ENCODE results near the gene IL36B.
"Not testable (repeated sequence)": the region's sequence is repeated elsewhere in the genome, so short reads cannot be mapped to it uniquely, and the experiment has no call there.

The IL36B gene

DNA sequence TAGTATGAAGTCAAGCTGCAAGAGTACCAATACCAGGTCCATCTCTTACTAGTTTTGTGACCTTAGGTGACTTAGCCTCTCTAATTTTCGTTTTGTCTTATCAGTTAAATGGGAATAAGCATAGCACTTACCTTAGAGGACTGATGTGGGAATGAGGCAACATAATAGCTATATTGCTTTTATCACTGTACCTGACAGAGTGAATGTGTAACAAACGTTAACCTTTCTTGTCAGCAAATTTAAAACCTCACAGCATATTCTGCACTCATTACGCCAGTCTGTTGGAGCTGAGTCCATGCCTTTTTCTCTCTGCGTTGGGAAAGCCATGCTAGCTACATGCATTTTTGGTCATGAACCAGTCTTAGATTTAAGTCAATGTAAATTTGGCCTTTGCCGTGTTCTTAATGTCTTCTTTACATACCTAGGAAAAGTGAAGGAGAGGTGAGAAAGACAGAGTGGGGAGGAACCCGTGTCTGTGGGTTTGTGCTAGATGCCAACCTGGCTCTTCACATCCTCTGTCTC is at the start of gene IL36B:
Gene IL36B (minus strand): TSS at position 472 of the 522 bp plus-strand sequence.
- no peak for DNase-seq

DNA sequence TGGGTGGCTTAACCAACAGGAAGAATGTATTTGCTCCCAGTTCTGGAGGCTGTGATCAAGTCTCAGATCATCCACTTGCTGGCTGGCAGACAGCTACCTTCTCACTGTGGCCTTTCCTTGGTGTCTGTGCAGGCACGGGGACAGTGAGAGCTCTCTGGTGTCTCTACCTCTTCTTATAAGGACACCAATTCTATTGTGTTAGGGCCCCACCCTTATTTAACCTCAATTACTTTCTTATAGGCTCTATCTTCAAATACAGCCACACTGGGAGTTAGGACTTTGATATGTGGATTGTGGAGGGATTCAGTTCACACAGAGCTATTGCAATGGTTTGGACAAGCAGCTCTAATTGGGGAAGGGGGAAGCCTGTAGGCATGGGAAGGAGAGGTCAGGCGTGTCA is 49.5 kb upstream of the IL36B start:
- no peak for DNase-seq

DNA sequence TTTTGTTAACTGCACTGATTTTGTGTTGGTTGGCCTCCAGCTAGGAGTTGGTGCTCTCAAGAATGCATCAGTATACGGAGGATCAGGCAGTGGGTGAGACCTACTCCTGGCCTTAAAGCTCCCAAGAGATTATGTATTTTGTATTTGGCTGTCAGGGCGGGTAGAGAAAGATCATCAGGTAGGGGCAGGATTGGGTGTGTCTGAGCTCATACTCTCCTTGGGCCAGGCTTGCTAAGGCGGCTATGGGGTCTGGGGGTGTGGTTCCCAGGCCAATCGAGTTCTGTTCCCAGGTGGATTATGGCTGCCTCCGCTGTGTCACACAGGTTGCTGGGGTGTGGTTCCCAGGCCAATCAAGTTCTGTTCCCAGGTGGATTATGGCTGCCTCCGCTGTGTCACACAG is 45.9 kb upstream of the IL36B start:
- DNase-seq: no peak

- no peak for DNase-seq
Observed at GRCh38 chr2:113098041-113098440, 45.4 kb upstream of the IL36B start.

DNA sequence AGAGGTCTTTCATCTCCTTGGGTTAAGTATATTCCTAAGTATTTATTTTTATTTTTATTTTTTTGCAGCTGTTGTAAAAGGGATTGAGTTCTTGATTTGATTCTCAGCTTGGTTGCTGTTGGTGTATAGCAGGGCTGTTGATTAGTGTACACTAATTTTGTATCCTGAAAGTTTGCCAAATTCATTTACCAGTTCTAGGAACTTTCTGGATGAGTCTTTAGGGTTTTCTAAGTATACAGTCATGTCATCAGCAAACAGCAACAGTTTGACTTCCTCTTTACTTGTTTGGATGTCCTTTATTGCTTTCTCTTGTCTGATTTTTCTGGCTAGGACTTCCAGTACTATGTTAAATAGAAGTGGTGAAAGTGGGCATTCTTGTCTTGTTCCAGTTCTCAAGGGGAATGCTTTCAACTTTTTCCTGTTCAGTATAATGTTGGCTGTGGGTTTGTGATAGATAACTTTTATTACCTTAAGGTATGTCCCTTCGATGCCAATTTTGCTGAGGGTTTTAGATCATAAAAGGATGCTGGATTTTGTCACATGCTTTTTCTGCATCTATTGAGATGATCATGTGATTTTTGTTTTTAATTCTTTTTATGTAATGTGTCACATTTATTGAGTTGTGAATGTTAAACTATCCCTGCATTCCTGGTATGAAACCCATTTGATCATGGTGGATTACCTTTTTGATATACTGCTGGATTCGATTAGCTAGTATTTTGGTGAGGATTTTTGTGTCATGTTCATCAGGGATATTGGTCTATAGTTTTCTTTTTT is 44.4 kb upstream of the IL36B start:
- DNase-seq: not testable (repeated sequence)

- DNase-seq: not testable (repeated sequence)
Observed at GRCh38 chr2:113096306-113096705, 43.6 kb upstream of the IL36B start.

DNA sequence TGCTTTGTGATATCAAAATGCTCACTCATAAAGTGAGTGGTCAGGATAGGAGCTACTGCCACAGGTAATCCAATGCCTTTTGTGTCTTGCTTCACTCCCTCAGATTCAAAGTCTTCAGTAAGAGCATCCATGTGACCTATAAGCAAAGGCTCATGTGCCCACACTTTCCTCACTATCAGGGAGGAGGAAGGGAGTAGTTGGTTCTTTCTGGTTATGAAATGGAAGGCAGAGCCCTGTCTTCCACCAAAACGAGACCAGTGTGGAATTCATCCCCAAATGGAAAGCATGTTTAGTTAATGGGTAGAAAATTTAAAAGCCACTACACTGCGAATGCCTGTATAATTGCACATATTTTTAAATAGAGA is 40.9 kb upstream of the IL36B start:
- DNase-seq: no peak

DNA sequence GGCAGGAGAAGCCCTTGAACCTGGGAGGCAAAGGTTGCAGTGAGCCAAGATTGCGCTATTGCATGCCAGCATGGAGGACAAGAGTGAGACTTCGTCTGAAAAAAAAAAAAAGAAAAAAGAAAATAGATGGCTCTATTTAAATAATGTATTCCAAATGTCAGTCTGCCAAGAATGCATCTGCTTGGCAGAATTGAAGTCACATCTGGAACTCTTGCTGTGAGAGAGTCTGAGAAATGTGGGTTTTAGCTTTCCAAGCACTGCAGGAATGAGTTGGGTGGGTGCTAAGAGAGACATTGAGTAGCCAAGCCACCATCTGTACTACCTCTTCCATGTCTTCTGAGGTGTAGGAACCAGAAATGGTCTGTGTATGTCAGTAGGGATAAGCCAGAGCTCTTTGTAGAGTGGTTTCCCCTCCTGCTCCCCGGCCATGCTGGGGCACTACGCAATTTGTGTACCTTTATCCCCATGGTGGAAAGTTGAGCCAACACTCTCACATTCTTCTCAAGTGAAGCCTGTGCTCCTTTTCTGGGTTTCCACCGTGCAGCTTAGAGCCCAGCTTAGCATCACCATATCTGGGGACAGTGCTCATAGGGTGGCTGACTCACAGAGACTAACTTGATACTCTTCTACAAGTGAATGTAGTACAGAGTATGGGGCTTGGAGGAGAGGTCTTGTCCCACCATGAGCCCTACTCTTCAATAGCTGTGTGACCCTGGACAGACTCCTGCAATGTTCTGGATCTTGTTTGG is 40.4 kb upstream of the IL36B start:
- DNase-seq: no peak

DNA sequence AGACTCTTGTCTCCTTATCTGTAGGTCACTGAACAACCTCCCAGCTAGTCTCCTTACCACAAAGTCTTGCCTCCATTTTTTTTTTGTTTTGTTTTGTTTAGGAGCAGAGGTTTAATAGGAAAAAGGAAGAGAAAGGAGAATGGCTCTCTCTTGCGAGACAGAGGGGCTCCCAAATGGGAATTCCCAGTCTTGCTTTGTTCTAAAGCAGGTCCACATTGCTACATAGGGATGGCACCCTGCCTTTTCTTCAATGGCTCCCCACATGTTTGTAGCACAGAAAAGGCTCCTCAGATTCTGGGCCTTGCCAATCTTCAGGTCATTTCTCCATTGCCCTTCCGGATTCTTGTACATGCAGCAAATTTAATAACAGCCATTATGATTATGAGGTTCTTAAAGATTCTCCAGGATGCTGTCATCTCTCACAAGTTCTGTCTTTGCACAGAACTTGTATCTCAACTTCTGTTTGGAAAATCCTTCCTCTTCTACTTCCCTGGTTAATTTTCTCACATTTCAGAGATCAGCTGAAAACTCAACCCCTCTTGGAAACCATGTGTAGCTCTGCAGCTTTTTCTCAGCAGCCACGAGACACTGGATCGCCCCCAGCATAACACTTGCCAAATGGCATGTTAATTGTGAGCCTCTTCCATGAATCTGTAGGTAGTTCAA is 38.7 kb upstream of the IL36B start:
- no peak for DNase-seq

DNA sequence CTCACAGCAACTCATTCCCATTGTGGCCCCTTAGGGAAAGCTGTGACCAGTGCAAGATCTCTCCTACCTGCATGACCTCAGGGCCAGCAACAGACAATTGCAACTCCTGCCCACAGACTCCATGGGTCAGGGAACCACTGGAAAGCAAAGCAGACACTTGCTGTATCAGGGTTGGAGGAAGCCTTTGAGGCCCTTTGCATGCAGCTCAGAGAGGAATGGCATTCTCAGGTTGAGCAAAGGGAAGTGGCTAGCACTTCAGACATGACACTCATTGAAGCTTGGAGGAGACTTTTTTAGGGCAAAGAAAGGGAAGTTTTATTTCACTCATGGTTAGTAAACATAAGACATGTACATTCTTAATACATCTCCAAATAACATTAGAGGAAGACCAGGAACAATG is 37.2 kb upstream of the IL36B start:
- DNase-seq: no peak

- DNase-seq: no peak
Observed at GRCh38 chr2:113088213-113088992, 35.7 kb upstream of the IL36B start.

DNA sequence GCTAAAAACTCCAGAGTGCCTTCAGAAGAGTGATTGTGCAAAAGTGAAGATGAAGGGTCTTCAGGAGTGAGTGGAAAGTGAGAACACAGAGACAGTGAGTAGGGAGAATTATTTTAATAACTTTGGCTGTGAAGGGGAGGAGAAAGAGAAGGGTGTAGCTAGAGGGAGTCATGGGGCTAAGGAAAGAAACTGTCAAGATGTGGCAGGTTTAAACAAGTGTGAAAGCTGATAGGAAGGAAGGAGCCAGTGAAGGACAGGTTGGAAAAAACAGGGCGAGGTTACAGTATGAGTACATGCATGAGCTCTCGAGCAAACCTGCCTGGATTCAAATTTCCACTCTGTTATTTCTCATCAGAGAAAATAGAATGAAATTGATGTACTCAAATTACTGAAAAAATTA is 32.9 kb upstream of the IL36B start:
- DNase-seq: no peak

- DNase-seq: no peak
Observed at GRCh38 chr2:113084249-113085000, 31.8 kb upstream of the IL36B start.

GRCh38 chr2:113083296-113083695 is 30.6 kb upstream of the IL36B start:
- no peak for DNase-seq

- no peak for DNase-seq
Observed at GRCh38 chr2:113081488-113082210, 29.0 kb upstream of the IL36B start.

- no peak for DNase-seq
Observed at GRCh38 chr2:113080134-113080533, 27.5 kb upstream of the IL36B start.

GRCh38 chr2:113079131-113079530 is 26.5 kb upstream of the IL36B start:
- DNase-seq: no peak

- DNase-seq: no peak
Observed at GRCh38 chr2:113078350-113078839, 25.7 kb upstream of the IL36B start.

DNA sequence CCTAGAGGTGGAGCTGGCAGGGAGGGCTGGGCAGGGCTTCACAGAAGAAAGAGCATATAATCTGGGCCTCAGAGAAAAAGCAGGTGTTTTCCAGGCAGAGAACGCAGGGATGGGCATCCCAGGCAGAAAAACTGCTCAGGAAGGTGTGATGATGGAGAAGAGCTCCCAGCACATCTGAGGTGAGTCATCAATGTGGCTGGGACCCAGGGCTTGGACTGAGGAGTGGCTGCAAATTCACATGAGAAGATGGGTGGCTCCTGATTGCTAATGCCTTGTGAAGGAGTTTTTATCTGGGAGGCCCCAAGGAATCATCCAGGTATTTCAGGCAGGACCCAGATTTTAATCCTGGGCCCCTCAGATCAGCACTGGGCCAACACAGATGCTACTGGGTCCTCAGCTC is 25.3 kb upstream of the IL36B start:
- DNase-seq: no peak

GRCh38 chr2:113076954-113077669 is 24.4 kb upstream of the IL36B start:
- DNase-seq: no peak

GRCh38 chr2:113075600-113075999 is 22.9 kb upstream of the IL36B start:
- DNase-seq: no peak

All from cortex of kidney (tissue), 1 donor.